Activated T-helper 17 cell treated with anti-CD3 and anti-CD28 coated beads, Interleukin-2, amount 50 U/mL, for 72 hours (primary cell): ENCODE data around the gene EIF1AD. TPM values are rescaled to one million over a fixed set of nuclear protein-coding genes. Genes with fewer than 3 reads are reported as not detected.
A peak's percentile ranks its signal among the peaks of the same experiment; 100 is the strongest.
"Not testable (repeated sequence)": the region's sequence is repeated elsewhere in the genome, so short reads cannot be mapped to it uniquely, and the experiment has no call there.

Source experiments
- ATAC-seq: fragments of 150-1000 bp; cut with Tn5 transposase; replicated peaks from 2 replicates; pipeline ENCODE4 v1.10.0; 2021; ENCODE audit warnings: mild to moderate bottlenecking, moderate library complexity
- H3K27ac Mint-ChIP-seq: one replicate; pipeline ENCODE4 v1.8.0; 2022; ENCODE audit warnings: mixed read lengths
- H3K27me3 Mint-ChIP-seq: one replicate; pipeline ENCODE4 v1.8.0; 2022; ENCODE audit warnings: mixed read lengths
- H3K36me3 Mint-ChIP-seq: one replicate; pipeline ENCODE4 v1.8.0; 2022; ENCODE audit warnings: low read depth, mild to moderate bottlenecking, mixed read lengths
- H3K4me1 Mint-ChIP-seq: one replicate; pipeline ENCODE4 v1.8.0; 2022; ENCODE audit warnings: mixed read lengths
- H3K4me3 Mint-ChIP-seq: one replicate; pipeline ENCODE4 v1.8.0; 2022; ENCODE audit warnings: mild to moderate bottlenecking, mixed read lengths
- H3K9me3 Mint-ChIP-seq: one replicate; pipeline ENCODE4 v1.8.0; 2022; ENCODE audit warnings: mixed read lengths
- total RNA-seq, 2 donors: library from RNA; stranded (reverse); gene quantifications; one replicate each; pipeline ENCODE4 v1.2.3, GENCODE V29; 2022

The EIF1AD gene
- total RNA-seq, 2 donors from 2014 or later, result 47.6 to 66.3 TPM

DNA sequence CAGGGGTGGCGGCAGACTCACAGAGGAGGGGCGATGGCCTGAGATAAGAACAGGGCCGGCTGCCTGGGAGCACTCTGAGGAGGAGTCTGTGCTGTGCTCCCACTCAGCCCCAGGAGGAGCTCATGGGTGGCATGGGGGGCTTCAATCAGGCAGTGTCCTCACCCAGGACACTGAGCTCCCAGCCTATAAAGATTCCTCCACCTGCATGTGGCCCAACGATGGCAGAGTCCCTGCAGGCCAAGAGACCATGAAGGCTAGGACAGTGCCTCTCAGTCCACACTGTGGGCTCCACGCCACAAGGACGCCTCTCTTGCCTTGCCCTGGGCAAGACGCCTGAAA lies 11.8 kb upstream of the EIF1AD start:
- Mint-ChIP-seq H3K4me3 (no peak overlapping the region), H3K27ac (no peak overlapping the region), H3K36me3 (no peaks in the 10 kb centered on the region), H3K9me3 (no peaks in the 10 kb centered on the region), H3K4me1 (no peaks in the 10 kb centered on the region), H3K27me3 (no peaks in the 10 kb centered on the region)
- ATAC-seq, result no peak

DNA sequence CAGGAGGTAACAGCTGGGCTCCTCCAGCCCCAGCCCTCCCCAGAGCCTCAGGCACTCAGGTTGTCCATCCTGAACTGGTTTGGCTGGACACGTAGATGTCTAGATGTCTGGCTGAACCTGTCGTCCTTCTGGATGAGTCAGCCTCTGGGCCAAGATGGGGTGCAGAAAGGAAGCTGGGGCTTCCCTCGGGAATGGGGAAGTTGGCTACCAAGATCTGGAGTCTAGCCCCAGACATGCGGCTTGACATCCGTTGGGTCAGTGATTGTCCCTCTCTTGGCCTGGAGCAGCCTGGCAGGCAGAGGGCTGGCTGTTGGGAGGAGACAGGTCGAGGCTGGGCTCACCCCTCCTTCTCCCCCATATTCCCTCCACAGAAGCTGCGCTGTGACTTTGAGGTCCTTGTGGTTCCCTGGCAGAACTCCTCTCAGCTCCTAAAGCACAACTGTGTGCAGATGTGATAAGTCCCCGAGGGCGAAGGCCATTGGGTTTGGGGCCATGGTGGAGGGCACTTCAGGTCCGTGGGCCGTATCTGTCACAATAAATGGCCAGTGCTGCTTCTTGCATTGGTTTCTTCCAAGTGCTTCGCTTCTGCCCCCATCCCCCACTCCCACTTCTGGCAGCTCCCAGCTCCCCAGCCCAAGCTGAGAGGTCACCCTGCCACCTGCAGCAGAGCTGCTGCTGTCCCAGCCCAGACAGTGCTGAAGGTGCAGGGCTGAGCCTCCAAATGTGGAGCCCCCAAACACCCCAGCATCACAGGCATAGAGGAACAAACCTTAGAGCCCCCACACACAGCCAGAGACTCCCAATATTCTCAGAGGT lies 11.2 kb upstream of the EIF1AD start:
- Mint-ChIP-seq H3K36me3 (no peaks in the 10 kb centered on the region), H3K27me3 (no peaks in the 10 kb centered on the region), H3K4me3 (no peak overlapping the region), H3K9me3 (no peaks in the 10 kb centered on the region), H3K27ac (no peak overlapping the region), H3K4me1 (no peaks in the 10 kb centered on the region)
- no peak for ATAC-seq

DNA sequence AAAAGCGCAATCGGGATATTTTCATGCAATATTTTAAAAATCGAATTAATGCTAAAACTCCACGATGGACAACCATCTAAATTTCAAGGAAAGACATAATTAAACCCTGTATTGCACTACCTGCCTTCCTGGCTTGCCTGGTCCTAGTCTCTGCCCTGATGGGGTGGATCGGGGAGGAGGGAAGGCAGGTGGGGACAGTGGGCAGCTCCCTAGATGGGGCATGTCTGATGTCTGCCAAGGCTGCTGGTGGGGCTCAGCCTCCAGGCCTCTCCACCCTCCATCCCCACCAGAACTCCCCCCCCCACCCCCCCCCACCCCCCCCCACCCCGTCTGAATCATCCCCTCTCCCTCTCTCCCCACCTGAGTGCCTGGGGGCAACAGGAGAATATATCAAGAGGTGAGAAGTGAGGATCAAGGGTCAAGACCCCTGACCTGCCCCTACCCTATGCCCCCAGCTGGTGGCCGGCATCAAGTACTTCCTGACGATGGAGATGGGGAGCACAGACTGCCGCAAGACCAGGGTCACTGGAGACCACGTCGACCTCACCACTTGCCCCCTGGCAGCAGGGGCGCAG lies 10.5 kb upstream of the EIF1AD start:
- no peak overlapping the region for H3K4me3 Mint-ChIP-seq
- ATAC-seq, result no peak
- H3K27ac Mint-ChIP-seq, result no peak overlapping the region
- no peaks in the 10 kb centered on the region for H3K27me3 Mint-ChIP-seq
- H3K36me3 Mint-ChIP-seq, result no peaks in the 10 kb centered on the region
- no peaks in the 10 kb centered on the region for H3K9me3 Mint-ChIP-seq
- H3K4me1 Mint-ChIP-seq, result no peaks in the 10 kb centered on the region

DNA sequence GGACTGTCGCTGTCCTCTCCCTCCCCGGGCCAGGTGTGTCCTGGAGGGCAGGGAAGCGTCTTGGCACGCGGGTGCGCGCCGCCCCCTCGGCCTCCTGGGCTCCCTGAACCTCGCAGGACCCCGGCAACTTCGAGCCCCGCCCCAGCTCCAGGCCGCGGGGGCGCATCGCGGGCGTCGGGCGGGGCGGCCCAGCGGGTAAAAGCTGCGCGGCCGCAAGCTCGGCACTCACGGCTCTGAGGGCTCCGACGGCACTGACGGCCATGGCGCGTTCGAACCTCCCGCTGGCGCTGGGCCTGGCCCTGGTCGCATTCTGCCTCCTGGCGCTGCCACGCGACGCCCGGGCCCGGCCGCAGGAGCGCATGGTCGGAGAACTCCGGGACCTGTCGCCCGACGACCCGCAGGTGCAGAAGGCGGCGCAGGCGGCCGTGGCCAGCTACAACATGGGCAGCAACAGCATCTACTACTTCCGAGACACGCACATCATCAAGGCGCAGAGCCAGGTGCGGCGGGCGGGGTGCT lies 9.9 kb upstream of the EIF1AD start, which contains the start of gene CST6:
Gene CST6 (plus strand): TSS at position 224 of the 519 bp plus-strand sequence. CDS start 37 bp downstream, at position 261.
- Mint-ChIP-seq H3K27me3 (no peaks in the 10 kb centered on the region), H3K4me3 (no peak within 1 kb of the TSS), H3K27ac (no peak within 1 kb of the TSS), H3K9me3 (no peaks in the 10 kb centered on the region), H3K36me3 (no peaks in the 10 kb centered on the region), H3K4me1 (no peaks in the 10 kb centered on the region)
- ATAC-seq, result peak; percentile 18

DNA sequence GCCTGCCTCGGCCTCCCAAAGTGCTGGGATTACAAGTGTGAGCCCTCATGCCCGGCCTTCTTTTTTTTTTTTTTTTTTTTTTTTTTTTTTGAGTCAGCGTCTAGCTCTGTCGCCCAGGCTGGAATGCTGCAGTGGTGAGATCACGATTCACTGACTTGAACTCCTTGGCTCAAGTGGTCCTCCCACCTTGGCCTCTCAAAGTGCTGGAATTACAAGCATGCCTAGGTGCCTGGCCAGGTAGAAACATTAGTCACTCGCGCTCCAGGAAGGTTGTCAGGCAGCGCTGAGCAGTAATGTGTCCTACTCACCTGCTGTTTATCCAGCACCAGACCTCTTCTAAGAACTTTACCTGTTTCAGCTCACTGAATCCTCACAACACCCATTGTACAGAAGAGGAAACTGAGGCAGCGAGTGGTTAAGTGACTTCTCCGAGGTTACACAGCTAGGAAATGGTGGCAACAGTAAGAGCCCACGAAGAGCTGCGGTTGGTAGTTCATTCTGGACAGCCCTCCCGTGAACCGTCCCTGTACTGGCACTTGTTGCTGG lies 9.4 kb upstream of the EIF1AD start:
- H3K4me1 Mint-ChIP-seq, result no peaks in the 10 kb centered on the region
- H3K27me3 Mint-ChIP-seq, result no peaks in the 10 kb centered on the region
- no peak overlapping the region for H3K4me3 Mint-ChIP-seq
- no peaks in the 10 kb centered on the region for H3K9me3 Mint-ChIP-seq
- H3K27ac Mint-ChIP-seq, result no peak overlapping the region
- no peaks in the 10 kb centered on the region for H3K36me3 Mint-ChIP-seq
- ATAC-seq, result no peak

DNA sequence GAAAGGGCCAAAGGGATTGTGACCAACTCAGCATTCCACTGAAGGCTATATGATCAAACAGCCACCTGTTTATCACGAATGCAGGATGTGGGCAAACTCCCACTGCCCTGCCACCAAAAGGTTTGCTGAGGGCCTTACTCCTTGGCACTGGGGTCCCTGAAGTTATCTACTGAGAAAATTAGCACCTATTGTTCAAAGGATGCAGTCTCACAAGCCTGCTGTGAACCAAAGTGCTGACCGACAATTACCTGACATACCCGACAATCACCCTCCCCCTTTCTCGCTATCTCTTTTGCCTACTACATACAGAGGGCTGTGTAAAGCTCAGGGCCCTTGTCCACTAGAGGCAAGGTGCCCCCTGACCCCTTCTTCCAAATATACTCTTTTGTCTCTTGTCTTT lies 8.1 kb upstream of the EIF1AD start:
- not testable (repeated sequence) for ATAC-seq, H3K4me3 Mint-ChIP-seq, H3K9me3 Mint-ChIP-seq, H3K27ac Mint-ChIP-seq, H3K27me3 Mint-ChIP-seq, H3K4me1 Mint-ChIP-seq, H3K36me3 Mint-ChIP-seq

DNA sequence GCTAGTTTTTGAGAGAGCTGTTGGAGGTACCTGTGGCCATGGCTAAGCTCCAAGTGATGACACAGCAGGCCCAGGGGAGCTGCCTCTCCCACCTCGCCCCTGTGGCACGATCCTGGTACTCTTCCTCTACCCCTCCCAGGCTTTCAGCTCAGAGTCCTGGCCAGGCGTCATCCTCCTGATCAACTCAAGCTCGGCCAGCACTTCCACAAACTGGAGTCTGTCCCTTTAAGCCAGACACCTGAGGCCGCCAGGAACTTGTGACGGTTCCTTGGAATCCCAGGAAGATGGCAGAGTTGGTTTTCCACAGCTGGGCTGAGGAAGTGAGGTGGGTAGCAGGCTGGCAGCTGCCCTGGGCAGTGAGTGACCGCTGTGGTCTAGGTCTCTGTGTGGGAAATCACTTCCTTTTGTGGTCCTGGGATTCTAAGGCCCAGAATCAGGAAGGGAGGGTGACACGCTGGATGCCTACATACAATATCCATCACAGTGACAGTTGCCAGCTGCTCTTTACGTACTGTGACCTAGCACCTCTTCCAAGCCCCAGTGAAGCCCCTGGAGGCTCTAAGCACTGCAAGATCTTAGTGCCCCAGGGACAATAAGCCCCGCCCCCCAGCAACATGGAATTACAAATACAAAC lies 6.6 kb upstream of the EIF1AD start:
- Mint-ChIP-seq H3K27me3 (no peaks in the 10 kb centered on the region), H3K4me3 (no peak overlapping the region), H3K36me3 (peaks cover 24% of the 10 kb centered on the region), H3K27ac (peak overlapping the region; percentile 33), H3K9me3 (no peaks in the 10 kb centered on the region), H3K4me1 (no peaks in the 10 kb centered on the region)
- no peak for ATAC-seq

DNA sequence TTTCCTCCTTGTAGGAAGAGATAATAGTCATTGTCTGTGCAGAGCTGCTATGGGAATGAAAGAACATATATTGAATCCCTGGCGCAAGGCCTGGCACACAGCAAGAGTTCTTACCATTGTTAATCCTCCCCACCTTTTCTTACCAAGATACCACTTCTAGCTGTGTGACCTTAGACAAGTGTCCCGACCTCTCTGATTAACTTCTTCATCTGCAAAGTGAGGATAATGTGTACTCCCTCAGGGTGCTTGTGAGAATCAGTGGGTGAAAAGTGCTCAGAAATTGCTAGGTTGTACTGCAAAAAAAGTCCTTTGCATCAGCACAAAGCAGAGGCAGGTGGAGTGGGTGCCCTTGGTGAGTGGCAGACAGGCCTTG lies 6.1 kb upstream of the EIF1AD start:
- Mint-ChIP-seq H3K4me1 (no peaks in the 10 kb centered on the region), H3K27me3 (no peaks in the 10 kb centered on the region), H3K36me3 (peaks cover 29% of the 10 kb centered on the region), H3K4me3 (no peak overlapping the region), H3K27ac (peak overlapping the region; percentile 33), H3K9me3 (no peaks in the 10 kb centered on the region)
- no peak for ATAC-seq

DNA sequence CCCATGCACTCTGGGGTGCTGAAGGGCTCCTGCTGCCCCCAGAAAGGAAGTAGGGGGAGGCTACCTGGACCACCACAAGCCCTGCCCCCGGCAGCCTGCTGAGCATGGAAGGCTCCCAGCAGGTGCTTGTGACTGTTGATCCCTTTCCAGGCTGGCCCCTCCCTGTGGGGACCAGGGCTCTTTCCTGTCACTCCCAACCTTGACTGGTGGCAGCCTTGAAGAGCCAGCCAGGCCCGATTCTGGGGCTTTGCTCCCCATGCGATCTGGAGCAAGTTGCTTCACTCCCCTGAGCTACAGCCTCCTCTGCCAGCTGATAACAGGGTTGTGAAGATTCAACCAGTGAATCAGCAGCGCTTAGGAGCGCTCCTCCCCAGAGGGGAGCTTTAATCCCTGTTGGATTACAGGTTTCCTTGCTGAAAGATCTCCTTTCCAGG lies 5.3 kb upstream of the EIF1AD start:
- H3K27ac Mint-ChIP-seq, result no peak overlapping the region
- no peak for ATAC-seq
- H3K9me3 Mint-ChIP-seq, result no peaks in the 10 kb centered on the region
- H3K4me3 Mint-ChIP-seq, result no peak overlapping the region
- H3K36me3 Mint-ChIP-seq, result peaks cover 38% of the 10 kb centered on the region
- no peaks in the 10 kb centered on the region for H3K27me3 Mint-ChIP-seq
- H3K4me1 Mint-ChIP-seq, result no peaks in the 10 kb centered on the region

DNA sequence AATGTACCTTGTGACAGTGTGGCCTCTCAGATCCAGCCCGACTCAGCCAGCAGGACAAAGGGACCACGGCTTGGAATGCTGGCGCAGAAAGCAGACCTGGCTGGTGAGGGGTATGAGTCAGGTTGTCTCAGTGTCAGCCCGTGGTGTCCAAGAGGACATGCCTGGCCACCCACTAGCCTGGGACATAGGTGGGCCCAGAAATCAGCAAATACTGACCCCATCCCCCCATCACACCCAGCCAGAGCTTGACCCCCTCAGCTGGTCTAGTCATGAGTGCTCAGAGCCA lies 4.9 kb upstream of the EIF1AD start:
- H3K27ac Mint-ChIP-seq, result no peak overlapping the region
- peaks cover 42% of the 10 kb centered on the region for H3K36me3 Mint-ChIP-seq
- no peaks in the 10 kb centered on the region for H3K27me3 Mint-ChIP-seq
- ATAC-seq, result no peak
- no peaks in the 10 kb centered on the region for H3K9me3 Mint-ChIP-seq
- no peak overlapping the region for H3K4me3 Mint-ChIP-seq
- H3K4me1 Mint-ChIP-seq, result no peaks in the 10 kb centered on the region

DNA sequence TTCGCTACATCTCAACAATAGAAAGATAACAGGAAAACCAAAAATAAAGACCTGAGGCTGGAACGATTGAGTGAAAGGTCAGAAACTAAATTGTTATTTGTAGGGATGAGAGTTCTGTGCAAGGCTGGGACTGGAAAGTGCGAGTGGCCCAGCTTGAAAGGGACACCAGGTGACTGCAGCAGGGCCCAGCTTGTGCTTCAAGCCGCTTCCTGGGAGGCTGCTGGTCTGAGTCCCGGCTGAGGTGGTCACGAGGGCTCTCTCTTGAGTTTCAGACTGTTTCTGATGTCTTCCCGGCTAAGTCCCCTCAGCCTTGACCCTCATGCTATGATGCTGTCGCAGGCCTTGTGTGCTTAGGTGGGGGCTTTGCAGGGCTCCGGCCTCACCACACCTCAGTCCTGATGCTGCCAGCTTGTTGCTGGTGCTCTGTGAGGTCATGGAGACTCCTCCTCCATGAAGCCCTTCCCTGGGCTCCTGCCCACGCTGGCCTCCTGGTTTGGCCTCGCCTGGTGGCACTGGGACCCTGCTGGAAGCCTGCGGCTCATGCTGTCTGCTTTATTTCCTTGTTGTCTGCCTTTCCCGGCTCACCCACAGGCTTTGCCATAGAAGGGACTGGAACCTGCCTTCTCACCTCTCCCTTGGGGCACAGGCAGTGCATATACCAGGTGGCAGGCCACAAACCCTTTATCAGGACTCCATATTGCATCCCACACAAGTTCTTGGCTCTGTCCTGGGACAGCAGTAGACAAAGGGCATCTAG lies 4.4 kb upstream of the EIF1AD start:
- ATAC-seq, result no peak
- Mint-ChIP-seq H3K4me3 (no peak overlapping the region), H3K4me1 (no peaks in the 10 kb centered on the region), H3K27ac (no peak overlapping the region), H3K36me3 (peaks cover 47% of the 10 kb centered on the region), H3K27me3 (no peaks in the 10 kb centered on the region), H3K9me3 (no peaks in the 10 kb centered on the region)

DNA sequence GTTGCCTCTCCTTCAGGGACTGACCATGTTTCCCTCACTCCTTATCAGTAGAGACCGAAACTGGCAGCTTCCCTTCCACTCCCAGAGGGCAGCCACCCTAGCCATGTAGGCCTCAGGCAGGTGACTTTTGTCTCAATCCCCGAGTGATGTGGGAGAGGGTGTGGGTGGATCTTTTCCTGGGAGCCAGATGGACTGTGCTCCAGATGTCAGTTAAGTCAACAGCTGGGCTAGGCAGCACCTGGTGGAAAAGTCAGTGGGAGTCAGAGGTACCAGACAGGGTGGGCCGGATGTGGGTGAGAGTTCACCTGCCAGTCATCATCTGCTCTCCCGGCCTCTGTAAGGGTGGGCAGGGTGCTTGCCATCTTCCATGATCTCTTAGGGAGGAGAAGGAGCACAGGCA lies 2.2 kb upstream of the EIF1AD start:
- no peak for ATAC-seq
- H3K36me3 Mint-ChIP-seq, result peaks cover 67% of the 10 kb centered on the region
- H3K4me1 Mint-ChIP-seq, result no peaks in the 10 kb centered on the region
- H3K4me3 Mint-ChIP-seq, result peak overlapping the region; percentile 100
- H3K27me3 Mint-ChIP-seq, result no peaks in the 10 kb centered on the region
- no peak overlapping the region for H3K27ac Mint-ChIP-seq
- H3K9me3 Mint-ChIP-seq, result no peaks in the 10 kb centered on the region

DNA sequence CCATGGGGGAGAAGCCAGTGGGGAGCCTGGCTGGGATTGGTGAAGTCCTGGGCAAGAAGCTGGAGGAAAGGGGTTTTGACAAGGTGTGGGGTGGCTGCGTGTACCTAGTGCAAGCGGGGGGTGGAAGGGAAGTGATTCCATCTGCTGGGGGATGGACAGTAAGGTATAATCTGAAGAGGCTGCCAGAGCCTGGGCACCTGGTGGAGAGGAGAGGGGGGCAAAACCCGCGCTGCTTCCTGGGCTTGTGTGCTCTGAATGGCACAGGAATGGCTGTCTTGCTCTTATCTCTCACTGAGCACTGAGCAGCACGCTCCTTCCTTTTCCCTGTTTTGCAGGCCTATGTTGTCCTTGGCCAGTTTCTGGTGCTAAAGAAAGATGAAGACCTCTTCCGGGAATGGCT lies 1.3 kb upstream of the EIF1AD start:
- H3K4me1 Mint-ChIP-seq, result peaks cover 5% of the 10 kb centered on the region
- no peaks in the 10 kb centered on the region for H3K9me3 Mint-ChIP-seq
- ATAC-seq, result no peak
- H3K4me3 Mint-ChIP-seq, result peak overlapping the region; percentile 100
- H3K27ac Mint-ChIP-seq, result peak overlapping the region; percentile 99
- H3K36me3 Mint-ChIP-seq, result peaks cover 76% of the 10 kb centered on the region
- H3K27me3 Mint-ChIP-seq, result no peaks in the 10 kb centered on the region

DNA sequence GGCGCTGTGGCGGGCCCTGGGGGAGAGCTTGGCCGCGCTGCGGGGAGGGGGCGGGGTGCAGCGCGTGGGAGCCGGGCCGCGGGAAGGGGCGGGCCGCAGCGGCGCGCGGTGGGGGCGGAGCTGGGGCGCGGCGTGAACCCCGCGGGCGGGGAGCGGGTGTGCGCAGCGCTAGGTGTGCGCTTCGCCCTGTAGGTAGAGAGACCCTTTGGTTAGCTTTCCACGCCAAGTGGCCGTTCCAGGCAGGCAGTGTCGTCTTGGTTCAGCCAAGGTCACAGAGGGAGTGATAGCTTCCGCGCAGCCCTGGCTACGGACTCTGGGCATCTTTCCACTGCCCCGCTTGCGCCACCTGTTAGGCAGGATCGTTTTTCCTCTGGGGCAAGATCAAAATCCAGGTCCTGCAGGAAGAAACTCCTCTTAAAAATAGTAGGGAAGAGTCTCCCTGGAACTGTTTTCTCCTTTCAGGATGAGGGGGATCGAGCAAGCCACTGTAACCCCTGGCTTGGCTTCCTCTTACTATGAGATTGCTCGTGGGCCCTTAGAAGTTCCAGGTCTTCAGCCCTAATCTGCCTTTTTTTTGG lies 780 bp upstream of the EIF1AD start:
- Mint-ChIP-seq H3K4me3 (peak overlapping the region; percentile 100), H3K27me3 (no peaks in the 10 kb centered on the region), H3K27ac (peak overlapping the region; percentile 99), H3K9me3 (no peaks in the 10 kb centered on the region), H3K4me1 (peaks cover 6% of the 10 kb centered on the region), H3K36me3 (peaks cover 82% of the 10 kb centered on the region)
- ATAC-seq, result peak; percentile 83
